Cardiac muscle cell (in vitro differentiated cells and primary cell): ENCODE measurements around the gene GPR55. TPM values are rescaled to one million over a fixed set of nuclear protein-coding genes. Genes with fewer than 3 reads are reported as not detected.

Experiments used
- DNase-seq, 2 donors: peaks; one replicate each; pipeline versions ENCODE4 v3.0.0 to v3.0.0-alpha.2; 2010 to 2017; ENCODE audit warnings: low read depth in 1 of 2, low spot score in 1 of 2
- H3K27ac ChIP-seq: fragments of 200-600 bp; sonication (generic); 2 replicates; pipeline ENCODE4 v1.5.1; 2016
- H3K27me3 ChIP-seq: fragments of 200-600 bp; sonication (generic); 2 replicates; pipeline ENCODE4 v1.6.0; 2016; ENCODE audit warnings: control low read depth
- H3K36me3 ChIP-seq: fragments of 200-600 bp; sonication (generic); 2 replicates; pipeline ENCODE4 v1.5.1; 2016; ENCODE audit warnings: control low read depth
- H3K4me1 ChIP-seq: fragments of 200-600 bp; sonication (generic); 2 replicates; pipeline ENCODE4 v1.8.1; 2017; ENCODE audit warnings: low read depth, mild to moderate bottlenecking, mixed run types
- H3K4me3 ChIP-seq: fragments of 200-600 bp; sonication (generic); 2 replicates; pipeline ENCODE4 v1.5.1; 2016; ENCODE audit warnings: mild to moderate bottlenecking
- H3K9me3 ChIP-seq: fragments of 200-600 bp; sonication (generic); 2 replicates; pipeline ENCODE4 v1.5.1; 2017; ENCODE audit warnings: low read depth, mild to moderate bottlenecking, control low read depth
- polyA plus RNA-seq: library from polyadenylated mRNA; unstranded; fragments of >200 nt; fragmentation: Nextera tagmentation; extraction: Ambion mirVana; gene quantifications from 2 replicates; pipeline ENCODE4 v1.2.1, GENCODE V29; 2016
- total RNA-seq: library from RNA; depleted of rRNA; stranded (reverse); fragments of >200 nt; gene quantifications from 2 replicates; pipeline ENCODE4 v1.2.3, GENCODE V29; 2016
- TF ChIP-seq, protein P1 (sequence below): IDR thresholded peaks from 2 replicates; pipeline ENCODE4 v1.5.1; 2012; ENCODE audit warnings: low read depth, mild to moderate bottlenecking, low read length

Gene GPR55
- total and polyA plus RNA-seq, 2 experiments from 2014 or later, result not detected

DNA sequence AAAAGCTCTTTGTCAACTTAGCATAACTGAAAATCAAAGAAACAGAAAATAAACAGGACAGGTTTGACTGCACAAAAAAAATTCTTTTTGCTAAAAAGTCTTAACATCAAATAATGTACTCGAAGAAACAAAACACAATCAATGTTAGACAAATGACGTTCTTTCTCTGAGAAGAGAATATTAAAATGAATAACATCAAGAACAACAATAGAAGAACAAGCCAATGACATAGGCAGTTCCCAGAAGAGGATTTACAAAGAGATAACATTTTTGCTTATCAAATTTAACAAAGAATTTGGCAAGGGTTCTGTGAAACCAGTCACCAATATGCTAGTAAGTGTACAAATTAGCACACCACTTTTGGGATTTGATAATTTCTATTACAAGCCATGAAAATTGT, 5.8 kb downstream of the GPR55 start:
- Histone ChIP-seq H3K4me1 (no peaks in the 10 kb centered on the region), H3K27ac (no peak overlapping the region), H3K36me3 (no peaks in the 10 kb centered on the region), H3K27me3 (no peaks in the 10 kb centered on the region), H3K4me3 (no peak overlapping the region), H3K9me3 (no peaks in the 10 kb centered on the region)
- TF ChIP-seq, protein P1, sequence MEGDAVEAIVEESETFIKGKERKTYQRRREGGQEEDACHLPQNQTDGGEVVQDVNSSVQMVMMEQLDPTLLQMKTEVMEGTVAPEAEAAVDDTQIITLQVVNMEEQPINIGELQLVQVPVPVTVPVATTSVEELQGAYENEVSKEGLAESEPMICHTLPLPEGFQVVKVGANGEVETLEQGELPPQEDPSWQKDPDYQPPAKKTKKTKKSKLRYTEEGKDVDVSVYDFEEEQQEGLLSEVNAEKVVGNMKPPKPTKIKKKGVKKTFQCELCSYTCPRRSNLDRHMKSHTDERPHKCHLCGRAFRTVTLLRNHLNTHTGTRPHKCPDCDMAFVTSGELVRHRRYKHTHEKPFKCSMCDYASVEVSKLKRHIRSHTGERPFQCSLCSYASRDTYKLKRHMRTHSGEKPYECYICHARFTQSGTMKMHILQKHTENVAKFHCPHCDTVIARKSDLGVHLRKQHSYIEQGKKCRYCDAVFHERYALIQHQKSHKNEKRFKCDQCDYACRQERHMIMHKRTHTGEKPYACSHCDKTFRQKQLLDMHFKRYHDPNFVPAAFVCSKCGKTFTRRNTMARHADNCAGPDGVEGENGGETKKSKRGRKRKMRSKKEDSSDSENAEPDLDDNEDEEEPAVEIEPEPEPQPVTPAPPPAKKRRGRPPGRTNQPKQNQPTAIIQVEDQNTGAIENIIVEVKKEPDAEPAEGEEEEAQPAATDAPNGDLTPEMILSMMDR, result no peak
- no peak for DNase-seq

DNA sequence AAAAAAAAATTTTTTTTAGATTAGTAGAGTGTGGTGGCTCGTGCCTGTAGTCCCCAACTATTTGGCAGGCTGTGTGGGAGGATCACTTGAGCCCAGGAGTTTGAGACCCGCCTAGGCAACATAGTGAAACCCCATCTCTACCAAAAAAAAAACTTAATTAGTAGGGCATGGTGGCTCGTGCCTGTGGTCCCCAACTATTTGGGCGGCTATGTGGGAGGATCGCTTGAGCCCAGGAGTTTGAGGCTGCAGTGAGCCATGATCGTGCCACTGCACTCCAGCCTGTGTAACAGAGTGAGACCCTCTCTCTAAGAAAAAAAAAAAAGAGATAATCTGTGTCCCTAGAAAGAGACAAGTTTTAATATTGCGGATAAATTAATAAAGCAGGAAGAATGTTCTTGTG, 8.8 kb downstream of the GPR55 start:
- Histone ChIP-seq H3K36me3 (no peaks in the 10 kb centered on the region), H3K27ac (no peak overlapping the region), H3K4me3 (no peak overlapping the region), H3K27me3 (no peaks in the 10 kb centered on the region), H3K4me1 (no peaks in the 10 kb centered on the region), H3K9me3 (no peaks in the 10 kb centered on the region)
- TF ChIP-seq, protein P1, result no peak
- DNase-seq, result no peak

DNA sequence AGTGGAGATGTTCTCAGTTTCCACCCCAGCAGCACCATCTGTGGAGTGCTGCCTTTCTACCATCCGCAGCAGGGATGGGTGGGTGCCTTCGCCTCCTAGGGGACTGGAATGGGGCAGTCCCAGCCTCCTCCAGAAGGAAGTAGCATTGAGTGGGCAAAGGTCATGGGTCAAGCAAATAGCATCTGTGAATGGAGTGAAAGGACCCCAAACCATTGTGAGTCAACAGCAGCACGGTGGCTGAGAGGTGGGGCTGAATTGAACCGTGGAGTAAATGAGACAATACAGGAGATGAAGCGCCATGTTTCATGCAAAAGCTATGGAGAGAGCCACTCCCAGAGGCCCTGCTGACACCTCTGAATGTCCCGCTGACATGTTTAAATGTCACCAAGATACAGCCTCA, 9.7 kb downstream of the GPR55 start:
- DNase-seq, result no peak
- TF ChIP-seq, protein P1, result no peak
- no peak overlapping the region for H3K27ac ChIP-seq

DNA sequence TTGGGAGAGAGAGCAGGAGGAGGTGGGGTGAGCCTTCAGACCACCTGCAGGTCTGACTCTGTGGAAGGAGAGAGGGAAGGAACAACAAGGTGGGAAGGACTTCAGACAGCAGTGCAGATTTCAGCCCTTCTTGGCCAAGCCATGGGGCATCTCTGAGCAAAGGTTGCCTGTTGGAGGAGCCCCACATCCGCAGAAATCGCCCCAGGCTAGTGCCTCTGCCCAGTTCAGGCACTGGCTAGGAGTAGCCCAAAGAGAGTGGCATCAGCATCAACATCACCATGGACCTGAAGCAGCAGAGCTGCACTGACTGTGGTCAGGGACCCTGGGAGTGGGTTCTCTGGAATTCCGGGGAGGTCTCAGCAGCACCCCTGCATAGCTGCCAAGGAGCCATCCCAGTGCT, 10.2 kb downstream of the GPR55 start:
- peaks cover 2% of the 10 kb centered on the region for H3K27me3 ChIP-seq
- no peak for DNase-seq
- no peak overlapping the region for H3K27ac ChIP-seq
- TF ChIP-seq, protein P1, result no peak
- no peaks in the 10 kb centered on the region for H3K9me3 ChIP-seq
- H3K4me1 ChIP-seq, result no peaks in the 10 kb centered on the region
- H3K36me3 ChIP-seq, result no peaks in the 10 kb centered on the region
- H3K4me3 ChIP-seq, result no peak overlapping the region

More for the DNA sequence above, 9.7 kb downstream of the GPR55 start:
- no peak overlapping the region for H3K4me3 ChIP-seq
- H3K36me3 ChIP-seq, result no peaks in the 10 kb centered on the region
- H3K27me3 ChIP-seq, result no peaks in the 10 kb centered on the region
- H3K9me3 ChIP-seq, result no peaks in the 10 kb centered on the region
- no peaks in the 10 kb centered on the region for H3K4me1 ChIP-seq

DNA sequence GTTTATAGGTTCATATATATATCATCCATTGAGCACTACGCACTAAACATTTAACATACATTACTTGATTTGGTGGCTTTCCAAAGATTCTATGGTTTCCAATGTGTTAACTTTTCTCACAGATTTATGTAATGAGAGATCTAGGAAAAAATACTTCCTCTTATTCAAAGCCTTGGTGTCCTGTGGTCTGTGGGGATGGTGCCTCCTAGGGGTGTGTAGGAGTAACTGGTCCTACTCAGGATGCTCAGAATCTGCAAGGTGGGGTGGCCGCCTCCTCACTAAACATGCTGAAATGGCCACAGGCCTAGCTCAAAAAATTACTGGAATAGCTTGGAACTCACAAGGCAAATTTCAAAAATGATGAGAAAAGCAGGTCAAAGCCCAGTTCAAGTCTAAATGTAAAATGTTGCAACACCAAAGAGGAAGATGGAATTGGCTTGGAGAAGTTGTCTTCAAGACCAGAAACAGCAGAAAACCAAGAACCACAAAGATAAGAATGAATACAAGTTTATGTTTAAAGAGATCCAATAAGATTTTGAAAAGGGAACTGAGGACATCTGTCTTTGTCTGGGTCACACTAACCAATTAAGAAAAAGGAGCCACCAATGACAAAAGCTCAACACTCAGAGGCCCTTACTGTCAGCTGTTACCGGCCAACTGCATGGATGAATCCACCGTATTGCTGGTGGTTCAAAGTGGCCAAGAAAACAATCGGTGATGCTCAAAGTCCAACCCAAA, 11.5 kb downstream of the GPR55 start:
- TF ChIP-seq, protein P1, result peak; percentile 33
- no peak overlapping the region for H3K27ac ChIP-seq
- no peaks in the 10 kb centered on the region for H3K9me3 ChIP-seq
- peak; percentile 39 to 51 for DNase-seq
- no peak overlapping the region for H3K4me3 ChIP-seq
- H3K36me3 ChIP-seq, result no peaks in the 10 kb centered on the region
- no peaks in the 10 kb centered on the region for H3K4me1 ChIP-seq
- H3K27me3 ChIP-seq, result peaks cover 3% of the 10 kb centered on the region

DNA sequence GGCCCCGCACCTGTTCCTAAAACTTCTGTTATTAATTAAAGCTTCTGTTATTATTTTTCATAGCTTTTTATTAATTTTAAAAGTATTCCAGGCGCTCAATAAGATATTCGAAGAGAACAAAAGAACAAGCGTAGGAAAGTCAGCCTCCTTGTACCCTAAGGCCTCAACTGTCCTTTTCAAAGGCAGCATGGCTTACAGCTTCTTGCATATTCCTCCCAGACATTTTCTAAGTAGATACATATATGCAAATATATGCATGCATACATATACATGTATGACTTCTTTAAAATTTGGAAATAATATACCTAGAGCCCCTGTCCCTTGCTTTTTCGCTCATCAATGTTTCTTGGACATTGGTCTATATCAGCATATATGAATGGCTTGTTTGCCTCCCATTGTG, 12.3 kb downstream of the GPR55 start:
- TF ChIP-seq, protein P1, result no peak
- H3K27me3 ChIP-seq, result peaks cover 3% of the 10 kb centered on the region
- H3K4me1 ChIP-seq, result no peaks in the 10 kb centered on the region
- H3K4me3 ChIP-seq, result no peak overlapping the region
- H3K9me3 ChIP-seq, result no peaks in the 10 kb centered on the region
- DNase-seq, result no peak
- no peak overlapping the region for H3K27ac ChIP-seq
- H3K36me3 ChIP-seq, result no peaks in the 10 kb centered on the region
